NCI-H2196 (cell line): Measurements from ENCODE around the gene PRLH.

Source experiments
- DNase-seq: peaks from one replicate; lab custom pipeline; 2025; ENCODE audit not compliant: unreplicated experiment; lab: John Stamatoyannopoulos, UW

Gene PRLH, protein sequence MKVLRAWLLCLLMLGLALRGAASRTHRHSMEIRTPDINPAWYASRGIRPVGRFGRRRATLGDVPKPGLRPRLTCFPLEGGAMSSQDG

DNA sequence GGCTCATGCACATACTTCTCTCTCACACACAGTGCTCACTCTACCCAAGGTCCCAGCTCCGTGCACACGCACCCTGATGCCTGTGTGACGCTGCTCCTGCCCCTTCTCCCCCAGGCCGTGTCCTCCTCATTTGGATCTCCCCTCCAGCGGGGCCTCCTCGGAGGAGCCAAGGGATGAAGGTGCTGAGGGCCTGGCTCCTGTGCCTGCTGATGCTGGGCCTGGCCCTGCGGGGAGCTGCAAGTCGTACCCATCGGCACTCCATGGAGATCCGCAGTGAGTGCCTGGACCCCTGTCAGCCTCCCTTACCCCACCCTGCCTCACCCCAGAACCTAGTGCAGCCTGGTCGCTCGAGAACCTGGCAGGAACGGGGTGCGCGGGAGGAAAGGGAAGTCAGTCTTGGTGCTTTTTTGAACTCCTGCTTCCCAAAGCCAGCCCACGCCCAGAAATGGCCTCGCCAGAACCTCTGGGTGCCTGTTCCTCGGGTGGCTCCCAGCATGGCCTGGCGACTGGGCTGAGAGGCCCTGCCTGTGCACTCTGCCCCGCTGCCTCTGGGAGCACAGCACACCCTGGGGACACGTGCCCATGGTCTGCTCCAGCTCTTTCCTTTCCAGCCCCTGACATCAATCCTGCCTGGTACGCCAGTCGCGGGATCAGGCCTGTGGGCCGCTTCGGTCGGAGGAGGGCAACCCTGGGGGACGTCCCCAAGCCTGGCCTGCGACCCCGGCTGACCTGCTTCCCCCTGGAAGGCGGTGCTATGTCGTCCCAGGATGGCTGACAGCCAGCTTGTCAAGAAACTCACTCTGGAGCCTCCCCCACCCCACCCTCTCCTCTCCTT, at the start of gene PRLH:
Gene PRLH, plus strand, starts transcription at position 174 of the 835 bp plus-strand sequence. Its CDS starts 0 bp downstream, at position 174.
- no peak for DNase-seq

DNA sequence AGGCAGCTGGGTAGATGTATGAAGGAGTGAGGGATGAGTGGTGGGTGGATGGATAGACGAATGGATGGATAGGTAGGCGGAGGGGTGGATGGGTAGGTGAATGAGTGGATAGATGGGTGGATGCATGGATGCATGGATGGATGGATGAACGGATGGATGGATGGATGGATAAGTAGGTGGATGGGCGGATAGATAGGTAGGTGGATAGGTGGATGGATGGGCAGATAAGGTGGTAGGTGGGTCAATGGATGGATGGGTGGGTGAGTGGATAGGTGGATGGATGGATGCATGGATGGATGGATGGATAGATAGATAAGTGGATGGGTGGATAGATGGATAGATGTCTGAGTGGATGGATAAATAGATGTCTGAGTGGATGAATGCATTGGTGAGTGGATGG, 49.2 kb upstream of the PRLH start:
- DNase-seq, result no peak

DNA sequence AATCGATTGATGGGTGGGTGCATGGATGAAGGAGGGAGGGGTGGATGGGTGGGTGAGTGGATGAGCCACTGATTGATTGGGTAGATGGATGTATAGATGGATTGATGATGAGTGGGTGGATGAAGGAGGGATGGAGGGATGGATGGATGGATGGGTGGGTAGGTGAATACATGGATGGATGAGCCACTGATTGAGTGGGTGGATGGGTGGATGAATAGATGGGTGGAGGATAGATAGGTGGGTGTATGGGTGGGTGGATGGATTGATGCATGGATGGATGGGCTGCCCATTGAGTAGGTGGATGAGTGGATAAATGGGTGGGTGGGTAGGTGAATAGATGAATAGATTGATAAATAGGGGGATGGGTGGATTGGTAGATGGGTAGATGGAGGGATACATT, 48.4 kb upstream of the PRLH start:
- DNase-seq, result no peak

DNA sequence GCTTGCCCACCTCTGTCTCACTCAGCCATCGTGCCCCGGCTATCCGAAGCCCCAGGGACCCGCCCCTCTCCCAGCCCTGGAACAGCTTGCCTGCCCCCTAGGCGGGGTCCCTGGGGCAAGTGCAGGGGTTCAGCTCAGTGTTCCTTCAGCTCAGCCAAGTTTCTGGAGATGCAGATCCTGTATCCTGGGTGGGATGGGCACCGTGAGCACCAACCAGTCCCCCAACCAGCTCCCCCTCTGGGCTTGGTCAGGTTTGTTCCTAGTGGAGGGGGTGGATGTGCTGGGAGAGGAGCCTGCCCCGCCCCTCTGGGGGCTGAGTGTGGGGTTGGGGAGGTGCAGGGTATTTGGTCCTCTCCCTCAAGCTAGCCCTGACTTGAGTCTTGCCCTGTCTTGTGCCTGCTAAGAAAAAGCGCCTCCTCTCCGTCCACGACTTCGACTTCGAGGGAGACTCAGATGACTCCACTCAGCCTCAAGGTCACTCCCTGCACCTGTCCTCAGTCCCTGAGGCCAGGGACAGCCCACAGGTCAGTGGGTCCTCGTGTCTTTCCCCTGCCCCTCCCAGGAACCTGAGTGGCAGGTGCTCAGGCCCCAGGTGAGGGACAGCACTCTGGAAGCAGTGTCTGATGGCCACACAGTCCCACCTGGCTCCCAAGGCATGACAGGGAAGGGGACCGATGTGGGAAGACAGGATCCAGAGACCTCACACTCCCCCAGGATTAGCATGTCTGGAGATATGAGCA, 46.7 kb upstream of the PRLH start:
- DNase-seq, result no peak

DNA sequence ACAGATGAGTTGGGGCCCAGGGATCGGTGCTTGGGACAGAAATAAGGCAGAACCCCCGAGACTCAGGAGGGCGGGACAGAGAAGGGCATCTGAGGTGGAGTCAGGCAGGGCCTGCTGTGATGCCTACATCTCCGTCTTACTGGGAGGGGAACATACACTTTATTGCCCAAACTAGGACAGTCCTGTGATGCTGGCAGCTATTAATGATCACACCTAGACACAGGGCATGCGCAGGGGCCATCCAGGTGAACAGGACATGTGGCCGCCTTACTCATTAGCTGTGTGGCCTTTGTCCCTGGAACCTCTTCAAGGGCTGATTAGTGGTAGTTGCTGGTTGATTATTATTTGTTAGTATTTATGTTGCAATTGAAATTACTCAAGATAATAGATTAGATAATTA, 46.1 kb upstream of the PRLH start:
- no peak for DNase-seq

DNA sequence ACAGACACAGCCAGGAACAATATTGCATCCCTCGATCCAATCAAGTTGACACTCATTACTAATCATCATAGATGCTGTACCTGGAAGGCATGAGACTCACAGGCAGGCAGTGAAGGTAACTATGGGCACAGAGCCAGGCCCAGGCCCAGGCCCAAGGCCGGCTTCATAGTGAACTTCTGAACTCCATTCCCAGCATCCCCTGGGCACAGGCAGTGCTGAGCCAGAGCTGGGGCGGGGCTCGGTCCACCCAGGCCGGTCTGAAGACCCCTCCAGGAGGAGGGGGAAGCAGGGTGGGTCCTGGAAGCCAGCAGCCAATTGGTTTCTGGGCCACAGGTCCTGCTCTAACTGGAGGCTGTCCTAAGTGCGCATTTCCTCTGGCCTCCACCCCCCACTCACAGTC, 41.7 kb upstream of the PRLH start:
- no peak for DNase-seq

DNA sequence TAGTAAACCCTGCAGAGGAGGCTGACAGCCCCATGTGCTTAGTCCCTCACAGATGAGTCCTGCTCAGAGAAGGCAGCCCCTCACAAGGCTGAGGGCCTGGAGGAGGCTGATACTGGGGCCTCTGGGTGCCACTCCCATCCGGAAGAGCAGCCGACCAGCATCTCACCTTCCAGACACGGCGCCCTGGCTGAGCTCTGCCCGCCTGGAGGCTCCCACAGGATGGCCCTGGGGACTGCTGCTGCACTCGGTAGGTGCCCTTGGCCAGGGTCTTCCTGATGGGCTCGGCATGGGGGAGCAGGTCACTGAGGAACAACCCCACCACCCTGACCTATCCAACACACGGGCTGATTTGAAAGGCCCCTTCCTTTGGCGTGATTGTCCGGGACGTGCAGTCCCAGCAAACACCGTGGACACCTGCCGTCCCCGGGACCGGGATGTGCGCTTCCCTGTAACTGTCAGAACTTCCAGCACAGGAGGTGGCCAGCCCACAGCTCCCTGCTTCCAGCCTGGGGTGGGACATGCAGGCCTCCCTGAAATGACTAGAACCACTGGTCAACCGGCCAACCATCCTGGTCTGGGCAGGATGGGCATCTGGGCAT, 40.7 kb upstream of the PRLH start:
- no peak for DNase-seq

DNA sequence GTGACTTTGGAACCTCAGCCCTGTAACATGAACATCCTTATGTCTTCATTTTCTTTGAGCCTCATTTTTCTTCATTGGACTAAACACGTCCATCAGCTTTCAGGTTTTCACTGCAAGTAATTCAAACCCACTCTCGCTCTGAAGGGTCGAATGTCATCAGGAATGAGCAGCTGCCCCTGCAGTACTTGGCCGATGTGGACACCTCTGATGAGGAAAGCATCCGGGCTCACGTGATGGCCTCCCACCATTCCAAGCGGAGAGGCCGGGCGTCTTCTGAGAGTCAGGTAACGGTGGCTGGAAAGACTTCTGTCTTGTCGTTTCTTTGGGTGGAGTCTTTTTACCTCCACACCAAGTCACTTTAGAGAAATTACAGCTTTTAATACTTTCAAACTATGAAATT, 39.1 kb upstream of the PRLH start:
- DNase-seq, result no peak

DNA sequence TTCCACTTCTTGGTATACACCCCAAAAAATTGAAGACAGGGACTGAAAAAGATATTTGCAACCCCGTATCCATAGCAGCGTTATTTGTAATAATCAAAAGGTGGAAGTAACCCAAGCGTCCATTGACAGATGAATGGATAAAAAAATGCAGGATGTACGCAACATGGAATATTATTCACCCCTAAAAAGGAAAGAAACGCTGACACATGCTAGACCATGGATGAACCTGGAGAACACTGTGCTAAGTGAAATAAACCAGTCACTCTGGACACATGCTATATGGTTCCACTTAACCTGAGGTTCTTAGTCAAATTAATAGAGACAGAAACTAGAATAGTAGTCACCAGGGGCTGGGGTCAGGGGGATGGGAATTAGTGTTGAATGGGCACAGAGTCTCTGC, 38.6 kb upstream of the PRLH start:
- no peak for DNase-seq

DNA sequence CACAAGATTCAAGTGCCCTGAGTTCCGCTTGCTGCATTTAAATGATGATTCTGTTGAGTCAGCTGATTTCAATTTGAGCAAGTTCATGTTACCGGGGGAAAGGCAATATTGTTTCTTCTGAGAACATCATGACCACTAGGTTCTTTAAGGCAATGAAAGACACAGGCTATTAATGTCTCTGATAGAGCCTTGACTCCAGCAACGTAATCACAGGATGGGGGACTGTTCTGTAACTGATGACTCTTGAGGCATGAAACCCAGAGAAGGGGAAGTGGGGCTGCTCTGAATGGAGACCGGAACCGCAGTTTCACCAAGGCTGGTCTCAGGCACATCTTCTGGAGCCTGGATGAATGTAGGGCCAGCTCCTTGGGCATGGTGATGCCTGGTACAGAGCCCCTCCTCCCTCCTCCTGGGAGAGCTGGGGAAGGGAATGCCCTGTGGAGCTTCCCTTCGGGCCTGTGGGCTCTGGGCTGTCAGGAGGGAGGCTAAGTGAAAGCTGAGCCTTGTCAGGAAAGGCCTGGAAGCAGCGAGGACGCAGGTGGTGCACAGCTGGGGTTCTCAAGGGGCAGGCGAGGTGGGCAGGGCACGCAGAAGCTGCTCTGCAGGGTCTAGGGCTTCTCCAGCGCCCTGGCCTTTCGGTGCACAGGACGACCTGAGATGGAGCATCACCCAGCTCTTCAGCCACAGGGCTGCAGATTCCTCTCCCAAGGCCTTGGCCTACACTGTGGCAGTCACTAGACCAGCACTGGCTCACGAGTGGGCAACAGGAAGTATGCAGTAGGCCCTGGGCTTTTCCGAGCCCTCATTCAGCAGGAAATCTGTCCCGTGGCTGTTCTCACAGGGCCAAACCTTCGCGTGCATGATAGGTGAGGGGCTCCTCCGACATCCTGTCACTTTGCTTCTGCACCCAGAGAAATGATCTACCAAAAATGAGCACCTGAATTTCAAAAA, 36.6 kb upstream of the PRLH start:
- DNase-seq, result no peak

DNA sequence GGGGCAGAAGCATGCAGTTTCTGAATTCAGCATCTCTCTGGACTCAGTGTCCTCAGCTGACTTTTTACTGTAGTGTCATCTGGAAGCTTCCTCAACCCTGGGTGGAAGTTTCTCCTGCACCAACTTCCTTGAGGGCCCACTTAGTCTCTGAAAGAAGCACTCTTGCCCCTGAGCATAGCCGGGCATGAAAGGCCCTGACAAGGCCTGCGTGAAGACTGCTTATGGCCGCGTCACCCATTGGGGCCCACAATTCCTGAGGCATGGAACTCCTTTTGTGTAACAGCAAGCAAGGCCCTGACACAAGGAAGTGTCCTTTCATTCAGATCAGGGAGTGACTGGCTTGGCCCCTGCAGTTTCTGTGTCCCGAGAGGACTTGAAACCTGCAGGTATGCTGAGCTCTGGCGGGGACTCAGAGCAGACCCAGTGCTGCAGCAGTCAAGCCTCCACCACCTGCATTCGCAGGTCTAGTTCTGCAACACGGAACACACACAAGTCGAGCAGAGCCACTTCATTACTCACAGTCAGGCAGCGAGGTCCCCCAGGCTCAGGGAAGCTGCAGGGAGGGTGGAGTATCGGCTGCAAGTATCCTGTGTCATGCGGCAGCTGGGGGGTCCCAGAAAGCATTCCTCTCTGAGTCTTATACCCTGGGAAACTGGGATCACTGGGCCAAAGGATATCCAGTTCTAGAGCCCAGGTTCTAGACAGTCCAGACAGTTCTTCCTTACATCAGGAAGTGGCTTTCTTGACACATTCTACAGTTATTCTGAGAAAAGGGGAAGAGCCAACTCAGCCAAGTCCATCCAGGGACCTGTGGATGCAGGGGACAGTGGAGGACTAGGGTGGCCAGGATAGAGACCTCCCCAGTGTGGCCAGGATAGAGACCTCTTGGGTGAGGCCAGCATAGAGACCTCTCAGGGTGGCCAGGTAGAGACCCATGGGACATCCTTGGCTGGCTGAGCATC, 35.6 kb upstream of the PRLH start:
- DNase-seq, result no peak

DNA sequence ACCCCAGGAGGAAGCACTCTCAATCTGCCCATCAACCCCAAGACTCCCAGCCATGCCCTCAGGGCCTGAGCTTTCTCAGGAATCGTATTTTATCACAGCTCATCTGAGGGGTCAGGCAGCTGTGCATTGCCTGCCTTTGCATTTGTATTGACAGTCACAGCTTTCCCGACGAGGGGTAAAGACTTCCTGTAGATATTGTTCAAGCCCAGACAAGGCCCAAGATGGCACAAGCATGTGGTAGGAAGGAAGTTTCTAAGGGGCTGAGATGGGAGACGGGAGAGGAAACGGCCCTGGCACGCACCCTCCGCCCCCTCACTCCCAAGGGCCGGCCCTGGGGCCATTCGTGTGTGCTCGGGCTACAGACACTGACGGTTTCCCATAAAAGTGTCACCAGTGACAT, 34.2 kb upstream of the PRLH start:
- no peak for DNase-seq

DNA sequence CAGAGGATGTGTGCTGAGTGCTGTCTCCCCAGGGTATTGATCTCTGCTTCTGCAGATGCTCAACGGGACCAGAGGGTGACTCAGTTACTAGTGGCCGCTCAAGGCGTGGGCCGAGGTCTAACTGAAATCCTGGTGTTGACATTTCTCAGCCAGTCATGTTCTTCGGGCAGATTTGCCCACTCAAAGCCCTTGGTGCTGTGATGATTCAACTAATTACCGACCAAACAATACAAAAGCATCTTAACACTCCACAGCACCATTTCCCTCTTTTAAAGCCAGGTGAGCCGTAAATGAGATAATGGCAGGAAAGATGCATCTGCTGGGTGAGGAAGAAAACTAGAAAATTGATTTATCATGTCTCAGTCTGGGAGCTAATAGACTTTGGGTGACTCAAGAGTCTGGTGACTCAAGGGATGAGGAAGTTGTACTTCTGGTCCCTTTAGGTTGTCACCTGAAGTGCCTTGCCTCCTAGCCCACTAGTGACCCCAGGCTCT, 32.7 kb upstream of the PRLH start:
- no peak for DNase-seq

DNA sequence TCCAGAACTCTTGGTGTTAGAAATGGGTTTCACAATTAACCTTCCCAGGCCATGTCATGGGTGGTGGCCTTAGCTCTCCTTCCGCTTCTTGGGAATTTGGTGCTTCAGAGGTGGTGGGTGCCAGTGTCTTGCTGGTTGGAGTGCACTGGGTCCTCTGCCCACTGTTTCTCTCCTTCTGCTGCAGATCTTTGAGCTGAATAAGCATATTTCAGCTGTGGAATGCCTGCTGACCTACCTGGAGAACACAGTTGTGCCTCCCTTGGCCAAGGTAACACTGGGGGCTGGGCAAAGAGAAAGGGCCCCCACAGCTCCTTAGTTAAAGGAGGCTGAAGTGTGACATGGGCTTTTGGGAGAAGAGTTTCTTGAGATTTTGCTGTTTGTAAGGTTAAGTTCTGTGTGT, 32.0 kb upstream of the PRLH start:
- no peak for DNase-seq

DNA sequence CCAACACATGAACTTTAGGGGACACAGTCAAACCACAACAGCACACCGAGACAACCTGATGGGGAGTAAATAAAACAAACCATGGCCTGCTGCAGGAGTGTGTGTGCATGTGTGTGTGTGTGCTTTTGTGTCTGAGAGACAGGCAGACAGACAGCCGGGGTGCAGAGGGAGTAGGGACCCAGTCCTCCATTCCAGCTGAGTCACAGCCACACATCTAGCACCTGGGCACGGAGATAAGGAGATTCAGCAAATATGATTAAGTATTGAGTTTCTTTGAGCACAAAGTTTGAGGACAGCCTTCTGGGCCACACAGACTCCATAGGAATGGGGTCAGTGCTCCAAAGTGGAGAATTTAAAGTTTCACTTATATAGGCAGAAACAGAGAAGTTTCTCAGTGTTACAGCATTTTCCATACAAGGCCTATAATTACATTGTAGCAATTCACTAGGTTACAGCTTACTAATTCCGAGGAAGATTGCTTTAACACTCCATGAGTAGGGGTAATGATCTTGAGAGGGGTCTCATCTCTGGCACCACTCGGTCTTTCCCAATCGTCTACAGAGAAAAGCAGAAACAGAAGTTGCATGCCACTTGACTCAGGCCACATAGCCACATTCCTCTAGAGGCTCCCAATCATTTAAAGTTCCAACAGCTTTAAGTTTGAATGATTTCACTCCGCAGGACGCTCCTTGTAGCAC, 30.8 kb upstream of the PRLH start:
- DNase-seq, result no peak

DNA sequence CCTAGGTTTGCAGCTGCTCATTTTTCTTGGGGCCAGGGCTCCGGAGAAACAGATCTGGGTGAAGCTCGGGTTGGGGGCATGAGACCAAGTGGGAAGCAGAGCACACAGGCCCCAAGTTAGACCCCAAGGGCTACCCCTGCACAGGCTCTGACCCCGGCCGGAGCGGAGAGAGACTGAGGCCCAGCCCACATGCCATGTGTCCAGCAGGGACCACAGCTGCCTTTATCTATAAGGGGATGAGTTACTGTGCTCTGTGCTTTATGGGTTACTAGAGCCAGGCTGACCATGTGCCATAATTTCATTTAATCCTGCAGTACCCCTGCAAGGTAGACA, 30.3 kb upstream of the PRLH start:
- DNase-seq, result no peak

DNA sequence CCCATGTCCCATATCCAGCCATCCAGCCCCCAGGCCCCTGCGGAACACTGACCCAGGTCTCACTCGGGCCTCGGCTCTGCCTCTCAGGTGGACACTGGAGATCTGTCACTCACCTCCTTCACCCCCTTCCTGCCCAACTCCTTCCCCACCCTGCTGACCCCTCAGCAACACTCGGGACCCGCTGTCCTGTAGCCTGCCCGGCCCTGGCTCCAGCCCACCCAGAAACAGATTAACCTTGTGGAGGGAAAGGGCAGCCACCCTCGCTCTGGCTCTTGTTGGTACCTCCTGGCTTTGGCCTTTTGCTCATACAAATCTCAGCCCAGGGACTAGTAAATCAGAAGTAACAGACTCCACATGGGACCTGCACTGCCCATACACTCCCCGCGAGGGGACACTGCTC, 29.8 kb upstream of the PRLH start:
- no peak for DNase-seq

DNA sequence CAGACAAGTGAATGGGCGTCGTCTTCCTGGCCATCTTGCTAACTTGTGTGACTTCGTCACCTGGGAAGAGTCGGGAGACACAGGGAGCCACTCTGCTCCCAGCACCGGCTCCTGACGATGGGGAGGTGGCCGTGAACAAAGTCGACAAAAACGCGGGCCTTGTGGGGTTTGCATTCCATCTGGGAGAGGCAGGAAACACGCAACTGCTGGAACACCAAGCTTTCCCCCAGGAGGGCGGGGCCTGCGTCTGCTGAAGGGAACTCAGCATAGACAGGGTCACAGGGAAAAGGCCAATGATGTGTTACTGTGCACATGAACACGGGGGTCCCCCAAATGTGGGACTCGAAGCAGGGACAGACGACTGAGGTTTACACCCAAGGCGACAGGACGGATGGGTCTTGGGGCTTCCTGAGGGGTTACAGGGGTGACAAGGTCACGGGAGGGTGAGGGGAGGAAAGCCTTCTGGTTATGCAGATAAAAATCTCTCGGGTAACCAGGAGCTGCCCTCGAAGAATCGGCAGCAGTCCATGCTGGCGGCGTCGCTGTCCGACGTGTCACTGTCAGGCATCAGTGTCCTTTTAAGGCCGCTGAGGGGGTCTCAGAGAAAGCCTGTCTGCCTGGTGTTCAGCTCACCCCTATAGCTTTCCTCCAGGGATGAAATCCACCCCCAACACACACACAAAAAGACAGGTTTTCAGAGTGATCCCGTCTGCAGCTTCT, 28.2 kb upstream of the PRLH start:
- no peak for DNase-seq
